ENCODE data around the gene IGF2BP2. TPM values are rescaled to one million over a fixed set of nuclear protein-coding genes. Genes with fewer than 3 reads are reported as not detected.

IGF2BP2 gene
- total and polyA plus RNA-seq, 9 of the 15 experiments (the other 6 are each of a cell fraction or from before 2014, with no cell fraction given) = 3.2 to 59.6 (median 30.5) TPM

DNA sequence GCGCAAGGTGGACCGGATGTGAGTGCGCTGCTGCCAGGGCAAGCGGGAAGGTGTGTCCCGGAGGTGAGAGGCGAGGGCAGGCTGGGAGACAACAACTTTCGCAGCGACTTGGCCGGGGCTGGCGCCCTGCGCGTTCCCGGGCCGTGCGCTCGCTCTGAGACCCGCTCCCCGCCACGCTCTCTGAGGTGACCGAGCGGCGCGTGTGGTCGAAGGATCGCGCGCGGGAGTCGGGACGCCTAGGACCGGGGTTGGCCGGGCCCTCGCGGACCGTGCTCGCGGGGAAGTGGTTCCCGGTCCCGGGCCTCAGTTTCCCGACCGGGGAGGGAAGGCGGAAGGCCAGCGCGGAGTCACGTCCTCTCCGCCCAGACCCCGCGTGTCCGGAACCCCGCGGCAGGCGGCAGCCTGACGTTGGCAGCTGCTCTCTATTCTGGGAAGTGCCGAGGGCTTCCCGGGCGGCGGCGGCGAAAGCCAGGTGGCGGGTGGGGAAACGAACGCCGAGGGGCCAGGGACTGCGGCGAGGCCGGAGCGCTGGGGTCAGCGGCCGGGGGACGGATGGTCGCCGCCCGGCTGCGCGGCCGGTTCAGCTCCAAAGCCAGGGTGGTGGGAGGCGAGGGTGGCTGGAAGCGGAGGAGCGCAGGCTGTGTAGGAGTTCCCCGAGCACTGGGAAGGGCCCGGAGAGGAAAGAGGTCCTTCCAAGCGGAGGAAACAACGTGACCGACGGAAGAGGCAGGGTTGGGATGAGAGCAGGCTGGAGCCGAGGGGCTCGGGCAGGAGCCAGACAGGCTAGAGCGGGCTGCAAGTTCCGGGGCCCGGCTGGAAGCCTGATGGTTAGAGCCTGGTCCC lies 1.0 kb upstream of the IGF2BP2 start (continued):
- TF ChIP-seq, protein P1, sequence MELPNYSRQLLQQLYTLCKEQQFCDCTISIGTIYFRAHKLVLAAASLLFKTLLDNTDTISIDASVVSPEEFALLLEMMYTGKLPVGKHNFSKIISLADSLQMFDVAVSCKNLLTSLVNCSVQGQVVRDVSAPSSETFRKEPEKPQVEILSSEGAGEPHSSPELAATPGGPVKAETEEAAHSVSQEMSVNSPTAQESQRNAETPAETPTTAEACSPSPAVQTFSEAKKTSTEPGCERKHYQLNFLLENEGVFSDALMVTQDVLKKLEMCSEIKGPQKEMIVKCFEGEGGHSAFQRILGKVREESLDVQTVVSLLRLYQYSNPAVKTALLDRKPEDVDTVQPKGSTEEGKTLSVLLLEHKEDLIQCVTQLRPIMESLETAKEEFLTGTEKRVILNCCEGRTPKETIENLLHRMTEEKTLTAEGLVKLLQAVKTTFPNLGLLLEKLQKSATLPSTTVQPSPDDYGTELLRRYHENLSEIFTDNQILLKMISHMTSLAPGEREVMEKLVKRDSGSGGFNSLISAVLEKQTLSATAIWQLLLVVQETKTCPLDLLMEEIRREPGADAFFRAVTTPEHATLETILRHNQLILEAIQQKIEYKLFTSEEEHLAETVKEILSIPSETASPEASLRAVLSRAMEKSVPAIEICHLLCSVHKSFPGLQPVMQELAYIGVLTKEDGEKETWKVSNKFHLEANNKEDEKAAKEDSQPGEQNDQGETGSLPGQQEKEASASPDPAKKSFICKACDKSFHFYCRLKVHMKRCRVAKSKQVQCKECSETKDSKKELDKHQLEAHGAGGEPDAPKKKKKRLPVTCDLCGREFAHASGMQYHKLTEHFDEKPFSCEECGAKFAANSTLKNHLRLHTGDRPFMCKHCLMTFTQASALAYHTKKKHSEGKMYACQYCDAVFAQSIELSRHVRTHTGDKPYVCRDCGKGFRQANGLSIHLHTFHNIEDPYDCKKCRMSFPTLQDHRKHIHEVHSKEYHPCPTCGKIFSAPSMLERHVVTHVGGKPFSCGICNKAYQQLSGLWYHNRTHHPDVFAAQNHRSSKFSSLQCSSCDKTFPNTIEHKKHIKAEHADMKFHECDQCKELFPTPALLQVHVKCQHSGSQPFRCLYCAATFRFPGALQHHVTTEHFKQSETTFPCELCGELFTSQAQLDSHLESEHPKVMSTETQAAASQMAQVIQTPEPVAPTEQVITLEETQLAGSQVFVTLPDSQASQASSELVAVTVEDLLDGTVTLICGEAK (IDR thresholded peaks at IDR 0.05) = peak; percentile 50; the same call in 1 of the 2 replicates
- TF ChIP-seq, protein P1 (CRISPR knock-in tag; IDR thresholded peaks at IDR 0.05) = no peak
- TF ChIP-seq, protein P2, sequence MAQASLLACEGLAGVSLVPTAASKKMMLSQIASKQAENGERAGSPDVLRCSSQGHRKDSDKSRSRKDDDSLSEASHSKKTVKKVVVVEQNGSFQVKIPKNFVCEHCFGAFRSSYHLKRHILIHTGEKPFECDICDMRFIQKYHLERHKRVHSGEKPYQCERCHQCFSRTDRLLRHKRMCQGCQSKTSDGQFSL (CRISPR knock-in tag; IDR thresholded peaks at IDR 0.05) = peak; percentile 42; the same call in 1 of the 2 replicates
- TF ChIP-seq, protein P2 (tag; IDR thresholded peaks at IDR 0.05) = no peak
- TF ChIP-seq LEF1 (IDR thresholded peaks at IDR 0.05) (no peak), STAG1 (CRISPR knock-in tag; IDR thresholded peaks at IDR 0.05; ENCODE audit: borderline replicate concordance) (no peak), SAFB (IDR thresholded peaks at IDR 0.05; ENCODE audit: borderline replicate concordance, low read depth, low read length) (peak; percentile 56; the same call in 1 of the 2 replicates), SRSF7 (optimal IDR thresholded peaks at IDR 0.05; ENCODE audit: low read depth, low read length) (no peak), NR2C1 (IDR thresholded peaks at IDR 0.05) (no peak), NR2C1 (tag; IDR thresholded peaks at IDR 0.05) (no peak), NRF1 (conservative IDR thresholded peaks at IDR 0.05 in 1 of 2, IDR thresholded peaks at IDR 0.05 in 1 of 2) (peak; percentile 38 to 54; a peak in 2 of 4 replicates), JUND (IDR thresholded peaks at IDR 0.05; ENCODE audit: borderline replicate concordance, low read depth, low read length) (no peak), JUND (tag; IDR thresholded peaks at IDR 0.05; ENCODE audit: borderline replicate concordance, low read depth, low read length) (no peak), IRF2 (CRISPR knock-in tag; IDR thresholded peaks at IDR 0.05) (no peak), MYNN (IDR thresholded peaks at IDR 0.05) (no peak), MYNN (CRISPR knock-in tag; IDR thresholded peaks at IDR 0.05) (no peak), ATF7 (IDR thresholded peaks at IDR 0.05) (no peak)
- TF ChIP-seq, protein P3, sequence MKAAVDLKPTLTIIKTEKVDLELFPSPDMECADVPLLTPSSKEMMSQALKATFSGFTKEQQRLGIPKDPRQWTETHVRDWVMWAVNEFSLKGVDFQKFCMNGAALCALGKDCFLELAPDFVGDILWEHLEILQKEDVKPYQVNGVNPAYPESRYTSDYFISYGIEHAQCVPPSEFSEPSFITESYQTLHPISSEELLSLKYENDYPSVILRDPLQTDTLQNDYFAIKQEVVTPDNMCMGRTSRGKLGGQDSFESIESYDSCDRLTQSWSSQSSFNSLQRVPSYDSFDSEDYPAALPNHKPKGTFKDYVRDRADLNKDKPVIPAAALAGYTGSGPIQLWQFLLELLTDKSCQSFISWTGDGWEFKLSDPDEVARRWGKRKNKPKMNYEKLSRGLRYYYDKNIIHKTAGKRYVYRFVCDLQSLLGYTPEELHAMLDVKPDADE (conservative IDR thresholded peaks at IDR 0.05; ENCODE audit: control insufficient read depth, low read depth, low read length) = peak; percentile 18; the same call in 1 of the 2 replicates
